Hypothalamus (tissue), 51 donors: Measurements from ENCODE around the gene ANK3.

Source experiments
- DNase-seq, 51 donors: peaks; one replicate each; lab custom pipeline; 2025; lab: John Stamatoyannopoulos, UW

Gene ANK3

GRCh38 chr10:60289800-60290199 lies 99.9 kb downstream of the ANK3 start:
- DNase-seq = no peak

- no peak for DNase-seq
These were observed 101.4 kb downstream of the ANK3 start for GRCh38 chr10:60288256-60288655.

GRCh38 chr10:60286559-60286958 lies 103.1 kb downstream of the ANK3 start:
- no peak for DNase-seq

- no peak for DNase-seq
These were observed 106.3 kb downstream of the ANK3 start for GRCh38 chr10:60283397-60283796.

- DNase-seq = no peak
These were observed 106.8 kb downstream of the ANK3 start for GRCh38 chr10:60282771-60283353.

DNA sequence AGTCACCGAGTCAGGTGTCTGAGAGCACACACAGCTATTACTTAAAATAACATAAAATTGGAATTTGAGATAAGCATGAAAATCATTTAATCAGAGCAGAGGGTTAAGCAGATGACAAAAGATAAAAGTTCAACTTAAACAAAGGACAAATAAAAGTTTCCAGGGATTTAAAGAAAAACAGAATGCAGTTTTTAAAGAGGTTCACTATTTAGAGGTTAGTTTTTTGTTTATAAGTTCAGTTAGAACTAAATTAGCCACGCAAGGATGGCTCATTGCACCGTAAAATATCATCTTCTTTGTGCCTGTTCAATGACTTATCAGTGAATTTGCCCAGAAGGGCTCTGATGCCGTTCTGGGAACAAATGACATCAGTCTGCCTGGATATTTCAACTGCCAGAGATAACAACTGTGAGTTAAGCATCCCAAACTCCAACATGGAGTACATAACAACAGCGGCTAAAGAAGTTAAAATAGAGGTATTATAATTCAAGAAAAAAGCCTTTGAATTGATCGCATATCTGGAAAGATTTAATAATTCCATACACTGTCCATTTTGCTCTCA lies 107.8 kb downstream of the ANK3 start:
- DNase-seq = no peak

DNA sequence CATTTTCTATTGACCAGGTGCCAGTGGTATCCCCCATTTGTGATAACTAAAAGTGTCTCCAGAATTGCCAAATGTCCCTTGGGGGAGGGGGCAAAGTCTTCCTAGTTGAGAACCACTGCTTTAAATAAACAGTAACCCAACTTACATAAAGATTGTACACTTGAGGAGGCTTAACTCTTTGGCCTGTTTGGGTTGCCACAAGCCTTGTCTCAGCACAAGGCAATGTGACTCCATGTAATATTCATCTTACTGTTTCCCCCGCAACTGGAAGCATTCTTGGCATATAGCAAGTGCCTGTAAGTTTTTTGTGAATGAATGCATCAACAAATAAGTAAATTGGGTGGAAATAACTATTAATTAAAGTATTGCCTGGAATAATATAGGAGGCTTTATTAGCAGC lies 108.3 kb downstream of the ANK3 start:
- no peak for DNase-seq

- no peak for DNase-seq
These were observed 109.2 kb downstream of the ANK3 start for GRCh38 chr10:60280475-60280874.

DNA sequence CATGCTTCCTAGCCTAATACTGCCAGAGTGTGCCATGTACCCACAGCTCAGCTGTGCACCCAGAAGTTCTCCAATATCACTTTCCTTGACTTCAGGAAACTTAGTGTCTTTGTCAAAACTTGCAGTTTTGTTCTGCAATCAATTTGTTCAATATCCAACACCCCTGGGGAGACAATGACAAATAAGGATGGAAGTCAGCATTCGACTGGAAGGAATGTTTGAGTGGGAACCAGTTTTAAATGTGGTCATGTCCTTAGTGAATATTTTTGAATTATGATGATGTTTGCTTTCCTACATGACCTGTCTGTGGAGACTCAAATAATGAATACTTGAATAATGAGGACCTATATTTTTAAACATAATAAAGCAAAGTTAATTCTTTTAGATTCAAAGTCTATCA lies 112.0 kb downstream of the ANK3 start:
- DNase-seq = no peak

GRCh38 chr10:60276232-60276631 lies 113.4 kb downstream of the ANK3 start:
- DNase-seq = no peak

DNA sequence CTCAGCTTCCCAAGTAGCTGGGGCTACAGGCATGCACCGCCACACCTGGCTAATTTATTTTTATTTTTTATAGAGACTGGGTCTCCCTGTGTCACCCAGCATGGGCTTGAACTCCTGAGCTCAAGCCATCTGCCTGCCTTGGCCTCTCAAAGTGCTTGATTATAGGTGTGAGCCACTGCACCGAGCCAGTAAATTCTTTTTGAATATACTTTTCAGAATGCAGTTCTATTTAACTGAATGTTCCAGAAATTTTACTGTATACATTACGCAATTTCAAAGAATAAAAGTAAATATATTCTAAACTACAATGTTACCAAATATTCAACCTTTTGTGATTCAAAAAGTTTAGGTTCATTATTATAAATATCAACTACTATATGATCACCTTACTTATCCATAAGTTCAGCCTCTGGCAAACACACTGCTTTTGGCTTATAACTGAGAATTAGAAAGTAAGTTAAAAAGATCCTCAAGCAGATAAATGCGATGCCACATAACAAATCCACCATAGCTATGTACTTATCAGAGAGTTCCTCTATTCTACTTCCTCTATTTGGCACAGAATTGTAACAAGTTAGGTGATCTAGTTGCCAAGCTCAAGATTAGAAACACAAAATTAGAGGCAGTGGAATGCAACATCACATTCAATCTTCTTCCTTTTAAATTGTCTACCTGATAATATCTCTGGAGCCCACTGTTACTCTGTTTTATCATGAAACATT lies 118.2 kb downstream of the ANK3 start:
- no peak for DNase-seq

DNA sequence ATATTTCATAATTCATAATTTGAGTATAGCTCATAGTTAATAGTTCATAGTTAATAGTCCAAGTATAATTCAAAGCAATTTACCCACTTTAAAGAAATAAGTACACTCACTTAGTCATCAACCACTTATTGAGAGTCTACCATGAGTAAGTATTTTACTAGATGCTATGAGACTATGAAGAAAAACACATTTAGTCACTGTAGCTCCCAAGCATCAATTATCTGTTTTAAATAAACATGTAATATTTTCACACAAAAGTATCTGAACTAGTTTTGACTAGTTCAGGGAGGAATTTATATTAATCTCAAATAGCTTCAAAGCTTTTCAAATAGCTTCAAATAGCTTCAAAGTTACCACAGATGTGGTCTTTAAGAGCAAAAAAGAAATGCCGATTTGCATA lies 119.2 kb downstream of the ANK3 start:
- DNase-seq = no peak

- DNase-seq = no peak
These were observed 121.9 kb downstream of the ANK3 start for GRCh38 chr10:60267802-60268201.

GRCh38 chr10:60266513-60266912 lies 123.2 kb downstream of the ANK3 start:
- DNase-seq = no peak

- no peak for DNase-seq
These were observed 127.0 kb downstream of the ANK3 start for GRCh38 chr10:60262647-60263126.

DNA sequence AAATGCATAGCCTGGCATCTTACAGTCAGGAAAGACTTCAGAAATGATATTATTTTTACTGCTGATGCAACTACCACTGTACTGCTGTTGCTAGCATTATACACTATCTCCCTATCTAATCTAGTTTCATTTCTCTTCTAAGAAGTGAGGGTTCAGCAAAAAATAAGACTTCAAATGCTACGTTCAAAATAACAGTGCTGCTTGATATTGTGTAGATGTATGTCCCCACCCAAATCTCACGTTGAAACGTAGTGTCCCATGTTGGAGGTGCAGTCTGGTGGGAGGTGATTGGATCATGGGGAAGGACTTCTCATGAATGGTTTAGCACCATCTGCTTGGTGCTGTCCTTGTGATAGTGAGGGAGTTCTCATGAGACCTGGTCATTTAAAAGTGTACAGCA lies 129.4 kb downstream of the ANK3 start:
- DNase-seq = no peak

GRCh38 chr10:60258429-60258797 lies 131.3 kb downstream of the ANK3 start:
- no peak for DNase-seq

DNA sequence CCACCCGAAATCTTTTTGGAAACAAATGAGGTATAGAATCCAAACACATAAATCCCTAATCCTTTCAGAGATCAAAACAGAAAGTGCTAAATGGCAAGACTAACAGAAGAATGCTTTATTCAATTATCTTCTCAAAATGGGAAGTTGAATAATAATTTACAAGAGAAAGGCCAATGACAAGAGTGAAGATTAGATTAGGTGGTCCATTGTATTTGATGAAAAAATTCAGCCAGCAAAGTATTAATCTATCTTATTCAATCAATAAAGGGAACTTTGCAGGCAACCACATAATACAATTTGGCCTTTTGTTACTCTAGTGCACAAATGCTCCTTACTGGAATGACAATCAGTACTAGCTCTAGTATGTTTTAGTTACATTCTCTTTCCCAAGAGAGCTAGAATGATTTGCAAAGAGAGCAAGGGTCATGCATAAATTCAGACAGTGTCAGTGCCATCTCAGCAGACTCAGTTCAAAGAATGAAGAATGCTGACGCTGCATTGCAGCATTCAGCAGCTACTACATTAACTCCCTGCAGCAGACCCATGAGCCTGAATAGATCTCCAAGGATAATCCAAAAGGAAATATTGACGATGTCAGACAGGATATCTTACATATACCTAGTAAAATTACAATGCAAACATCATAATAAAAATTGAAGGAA lies 131.8 kb downstream of the ANK3 start:
- no peak for DNase-seq

DNA sequence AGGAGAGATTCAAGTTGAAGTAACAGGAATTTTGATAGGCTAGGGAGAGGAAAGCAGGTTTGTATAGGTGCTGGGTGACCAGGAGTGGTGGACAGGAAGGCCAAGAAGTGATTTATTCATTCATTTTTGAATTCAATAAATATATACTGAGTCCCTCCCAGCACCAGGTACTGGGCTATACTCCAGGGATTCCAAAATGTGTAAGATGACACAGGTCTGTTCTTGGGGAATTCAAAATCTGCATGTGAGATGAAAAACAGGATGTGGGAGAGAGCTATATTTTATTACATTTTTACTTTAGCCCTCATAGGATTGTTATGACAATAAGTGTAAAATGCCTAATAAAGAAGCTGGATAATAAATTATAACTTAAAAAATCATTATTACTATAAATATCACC lies 134.9 kb downstream of the ANK3 start:
- no peak for DNase-seq

DNA sequence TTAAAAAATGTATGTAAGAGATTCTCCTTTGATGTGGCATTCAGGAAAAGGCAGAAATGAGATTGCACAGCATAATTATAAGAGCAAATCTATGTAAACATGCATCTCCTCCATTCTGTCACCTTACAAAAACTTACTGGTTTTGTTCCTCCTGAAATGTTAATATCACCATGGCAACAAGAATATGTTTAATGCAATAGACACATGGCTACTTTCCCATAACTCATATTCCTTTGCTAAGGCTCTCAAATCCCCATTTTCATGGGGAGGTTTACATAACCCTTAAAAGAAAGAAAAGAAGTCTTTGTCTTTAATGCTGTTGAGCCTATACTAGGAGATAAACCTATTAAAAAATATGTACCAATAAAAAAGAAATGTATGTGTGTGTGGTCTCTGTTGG lies 136.2 kb downstream of the ANK3 start:
- DNase-seq = no peak

- DNase-seq = no peak
These were observed 137.0 kb downstream of the ANK3 start for GRCh38 chr10:60252688-60253087.

DNA sequence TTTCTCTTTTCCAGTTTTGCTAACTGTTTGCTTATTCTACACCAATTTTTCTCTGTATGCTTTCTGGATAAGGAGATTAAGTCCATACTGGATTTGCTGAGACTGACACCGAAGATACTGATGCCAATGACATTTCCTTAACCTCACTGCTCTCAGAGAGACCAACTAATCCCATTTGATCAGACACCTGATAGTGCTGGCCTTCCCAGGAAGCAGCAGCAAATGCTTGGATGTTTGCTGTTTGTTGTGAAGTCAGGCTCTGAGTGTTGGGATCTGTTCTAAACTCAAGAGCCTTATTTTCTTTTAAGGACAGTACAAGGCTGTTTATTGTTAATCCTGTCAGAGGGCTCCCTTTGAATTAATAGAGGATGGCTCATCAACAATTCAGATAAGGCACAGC lies 143.3 kb downstream of the ANK3 start:
- no peak for DNase-seq
